ENCODE measurements around the gene SSX2IP.
"Not testable (repeated sequence)": the region's sequence is repeated elsewhere in the genome, so short reads cannot be mapped to it uniquely, and the experiment has no call there.

SSX2IP gene

GRCh38 chr1:84613887-84614286, 76.4 kb downstream of the SSX2IP start:
- DNase-seq: no peak

GRCh38 chr1:84613026-84613425, 77.2 kb downstream of the SSX2IP start:
- no peak for DNase-seq

- DNase-seq: no peak
These were observed 78.5 kb downstream of the SSX2IP start for GRCh38 chr1:84611796-84612195.

- DNase-seq: no peak
These were observed 79.2 kb downstream of the SSX2IP start for GRCh38 chr1:84611091-84611490.

GRCh38 chr1:84606977-84607376, 83.3 kb downstream of the SSX2IP start:
- DNase-seq: no peak

GRCh38 chr1:84605157-84605556, 85.1 kb downstream of the SSX2IP start:
- no peak for DNase-seq

GRCh38 chr1:84603941-84604830, 86.1 kb downstream of the SSX2IP start:
- DNase-seq: no peak

- DNase-seq: no peak
These were observed 87.0 kb downstream of the SSX2IP start for GRCh38 chr1:84603223-84603622.

GRCh38 chr1:84600796-84601195, 89.5 kb downstream of the SSX2IP start:
- DNase-seq: no peak

GRCh38 chr1:84598846-84599741, 91.2 kb downstream of the SSX2IP start:
- no peak for DNase-seq

GRCh38 chr1:84598418-84598817, 91.8 kb downstream of the SSX2IP start:
- no peak for DNase-seq

- no peak for DNase-seq
These were observed 93.2 kb downstream of the SSX2IP start for GRCh38 chr1:84597011-84597410.

- DNase-seq: not testable (repeated sequence)
These were observed 95.3 kb downstream of the SSX2IP start for GRCh38 chr1:84594959-84595358.
